AG10803 (cell line): Measurements from ENCODE around the gene FGG.
"Not testable (repeated sequence)": the region's sequence is repeated elsewhere in the genome, so short reads cannot be mapped to it uniquely, and the experiment has no call there.

Source experiments
- DNase-seq: peaks from one replicate; pipeline ENCODE4 v3.0.0; 2010; ENCODE audit warnings: low read depth
- H3K4me3 ChIP-seq: 2 replicates; pipeline ENCODE4 v1.5.1; 2011; ENCODE audit warnings: mild to moderate bottlenecking, low read length, control low read depth
- TF ChIP-seq, protein P1 (sequence below): conservative IDR thresholded peaks from 2 replicates; pipeline ENCODE4 v1.5.1; 2011; ENCODE audit warnings: mild to moderate bottlenecking, low read length, control low read depth, inconsistent platforms

The FGG gene

DNA sequence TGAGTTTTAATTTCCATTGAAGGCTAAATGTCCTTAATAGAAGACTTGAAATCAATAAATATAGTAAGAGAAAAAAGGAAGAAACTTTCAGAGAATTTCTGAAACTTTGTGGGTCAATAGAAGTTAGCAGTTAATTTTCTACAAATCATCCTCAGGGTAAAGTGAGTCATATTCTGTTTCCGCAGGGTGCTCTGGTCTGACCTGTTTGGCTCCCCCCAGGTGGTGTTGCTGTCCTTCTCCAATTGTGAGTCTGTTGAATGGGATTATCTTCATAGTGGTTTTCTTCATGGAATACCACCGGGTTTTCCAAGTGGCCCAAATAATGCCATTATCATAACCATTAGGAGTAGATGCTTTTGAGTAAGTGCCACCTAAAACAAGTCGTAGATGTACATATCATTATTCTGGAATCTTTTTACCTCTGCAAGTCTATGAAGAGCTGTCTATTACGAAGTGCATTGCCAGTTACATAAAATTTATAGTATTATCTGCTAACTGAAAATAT is 7.7 kb downstream of the FGG start:
- no peak overlapping the region for H3K4me3 ChIP-seq
- no peak for DNase-seq

DNA sequence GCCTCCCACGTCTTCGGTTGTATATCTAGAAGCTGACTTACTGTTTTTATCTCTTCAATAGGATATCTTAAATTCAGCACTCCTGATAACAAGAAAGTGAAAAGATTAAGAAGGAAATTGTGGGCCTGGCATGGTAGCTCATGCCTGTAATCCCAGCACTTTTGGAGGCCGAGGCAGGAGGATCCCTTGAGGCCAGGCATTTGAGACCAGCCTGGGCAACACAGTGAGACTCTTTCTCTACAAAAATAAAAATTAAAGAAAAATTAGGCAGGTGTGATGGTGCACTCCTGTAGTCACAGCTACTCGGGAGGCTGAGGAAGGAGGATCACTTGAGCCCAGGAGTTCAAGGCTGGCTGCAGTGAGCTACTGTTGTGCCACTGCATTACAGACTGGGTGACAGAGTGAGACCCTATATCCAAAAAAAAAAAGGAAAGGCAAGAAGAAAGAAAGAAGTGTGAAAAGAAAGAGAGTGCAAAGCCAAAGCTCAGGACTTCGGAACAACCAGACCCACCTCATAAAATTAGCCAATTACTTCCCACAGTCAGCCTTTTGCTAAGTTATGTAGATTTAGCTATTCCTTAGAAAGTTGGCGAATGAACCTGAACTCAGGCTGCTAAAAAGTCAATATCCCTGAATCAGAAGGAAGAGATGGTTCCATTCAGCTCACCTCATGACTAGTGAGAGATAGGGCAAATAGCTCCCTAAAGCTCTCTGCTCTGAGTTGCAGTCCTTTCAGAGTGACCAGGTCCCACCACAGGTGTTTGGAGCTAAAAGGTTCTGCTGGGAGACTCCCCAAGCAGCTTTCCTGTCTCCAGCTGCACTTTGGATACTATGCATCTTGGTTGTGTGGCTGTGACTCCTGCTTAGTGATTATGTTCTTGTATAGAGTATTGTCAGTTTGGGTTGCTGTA is 9.2 kb downstream of the FGG start:
- H3K4me3 ChIP-seq = no peak overlapping the region
- no peak for DNase-seq
- TF ChIP-seq, protein P1, sequence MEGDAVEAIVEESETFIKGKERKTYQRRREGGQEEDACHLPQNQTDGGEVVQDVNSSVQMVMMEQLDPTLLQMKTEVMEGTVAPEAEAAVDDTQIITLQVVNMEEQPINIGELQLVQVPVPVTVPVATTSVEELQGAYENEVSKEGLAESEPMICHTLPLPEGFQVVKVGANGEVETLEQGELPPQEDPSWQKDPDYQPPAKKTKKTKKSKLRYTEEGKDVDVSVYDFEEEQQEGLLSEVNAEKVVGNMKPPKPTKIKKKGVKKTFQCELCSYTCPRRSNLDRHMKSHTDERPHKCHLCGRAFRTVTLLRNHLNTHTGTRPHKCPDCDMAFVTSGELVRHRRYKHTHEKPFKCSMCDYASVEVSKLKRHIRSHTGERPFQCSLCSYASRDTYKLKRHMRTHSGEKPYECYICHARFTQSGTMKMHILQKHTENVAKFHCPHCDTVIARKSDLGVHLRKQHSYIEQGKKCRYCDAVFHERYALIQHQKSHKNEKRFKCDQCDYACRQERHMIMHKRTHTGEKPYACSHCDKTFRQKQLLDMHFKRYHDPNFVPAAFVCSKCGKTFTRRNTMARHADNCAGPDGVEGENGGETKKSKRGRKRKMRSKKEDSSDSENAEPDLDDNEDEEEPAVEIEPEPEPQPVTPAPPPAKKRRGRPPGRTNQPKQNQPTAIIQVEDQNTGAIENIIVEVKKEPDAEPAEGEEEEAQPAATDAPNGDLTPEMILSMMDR = no peak

More for the DNA sequence above, 7.7 kb downstream of the FGG start:
- TF ChIP-seq, protein P1 = no peak

DNA sequence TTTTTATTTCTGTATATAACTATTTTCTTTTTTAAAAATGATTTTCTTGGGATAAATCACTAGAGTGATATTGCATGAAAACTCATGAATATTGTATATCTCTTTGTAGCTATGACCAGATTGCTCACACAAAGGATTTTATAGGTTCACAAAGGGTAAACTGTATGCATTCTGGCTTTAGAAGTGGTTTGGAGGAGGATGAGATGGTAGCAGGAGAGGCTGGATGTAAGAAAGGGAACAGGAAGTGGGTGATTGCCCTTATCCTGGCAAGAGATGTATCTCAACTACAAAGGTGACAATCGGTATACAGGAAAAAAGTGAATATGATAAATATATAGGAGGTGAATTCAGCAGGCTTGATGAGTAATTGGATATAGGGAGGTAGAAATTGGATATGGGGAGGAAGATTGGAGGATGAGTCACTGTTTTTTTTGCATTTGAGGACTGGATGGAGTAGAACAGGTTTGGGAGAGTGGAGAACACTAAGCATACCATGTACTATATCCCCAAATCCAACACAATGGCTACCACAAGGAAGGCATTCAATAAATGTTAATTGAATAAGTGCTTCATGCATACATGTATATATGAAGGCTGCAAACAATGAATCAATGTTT is 9.9 kb downstream of the FGG start:
- H3K4me3 ChIP-seq = no peak overlapping the region
- no peak for DNase-seq
- TF ChIP-seq, protein P1 = no peak

DNA sequence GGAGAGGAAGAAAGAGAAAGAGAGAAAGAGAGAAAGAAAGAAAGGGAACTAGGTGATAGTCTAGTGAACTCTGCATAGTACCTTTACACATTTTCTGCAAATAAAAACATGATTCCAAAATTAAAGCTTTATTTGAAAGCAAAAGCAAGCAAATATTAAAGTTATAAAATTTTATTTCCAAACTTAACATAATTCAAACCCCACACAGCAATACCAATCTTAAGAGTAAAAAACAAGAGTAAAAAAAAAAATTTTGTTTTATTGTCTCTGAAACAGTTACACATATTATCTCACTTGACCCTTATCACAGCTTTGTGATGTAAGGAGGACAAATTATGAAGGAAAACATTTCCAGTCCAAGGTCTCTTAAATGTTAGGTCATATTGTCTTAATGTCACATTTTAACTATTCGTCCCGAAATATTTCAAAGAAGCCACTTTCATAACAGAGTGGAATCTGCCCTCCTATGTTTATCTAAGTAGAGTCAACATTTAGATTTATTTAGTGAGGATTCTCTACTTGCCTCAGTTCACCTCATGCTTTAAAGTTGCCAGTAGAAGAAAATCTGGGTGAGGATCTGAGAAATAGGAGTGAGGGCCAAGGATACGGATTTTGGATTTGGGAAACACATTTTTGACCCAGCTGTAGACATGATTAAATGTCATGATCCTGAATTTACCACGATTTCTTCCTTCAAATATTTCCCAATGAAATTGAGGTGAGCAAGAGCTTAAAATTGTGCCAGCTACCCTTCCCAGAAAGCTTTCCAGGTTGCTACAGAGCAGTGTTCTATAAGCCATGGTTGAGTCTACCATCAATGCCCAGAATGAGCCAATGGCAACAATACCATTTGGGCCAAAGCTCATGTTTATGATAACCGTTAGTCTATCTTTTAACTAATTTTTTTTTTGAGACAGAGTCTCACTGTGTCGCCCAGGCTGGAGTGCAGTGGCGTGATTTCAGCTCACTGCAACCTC is 14.4 kb downstream of the FGG start:
- TF ChIP-seq, protein P1 = no peak
- no peak for DNase-seq

DNA sequence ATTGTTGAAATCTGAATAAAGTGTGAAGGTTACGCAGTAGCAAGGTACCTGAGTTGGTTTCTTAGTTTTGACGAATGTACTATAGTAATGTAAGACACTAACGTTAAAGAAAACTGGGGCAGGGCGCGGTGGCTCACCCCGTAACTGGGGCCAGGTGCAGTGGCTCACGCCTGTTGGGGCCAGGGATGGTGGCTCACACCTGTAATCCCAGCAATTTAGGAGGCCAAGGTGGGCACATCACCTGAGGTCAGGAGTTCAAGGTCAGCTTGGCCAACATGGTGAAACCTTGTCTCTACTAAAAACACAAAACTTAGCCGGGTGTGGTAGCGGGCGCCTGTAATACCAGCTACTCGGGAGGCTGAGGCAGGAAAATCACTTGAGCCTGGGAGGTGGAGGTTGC is 15.2 kb downstream of the FGG start:
- H3K4me3 ChIP-seq, DNase-seq: not testable (repeated sequence)

More for the DNA sequence above, 14.4 kb downstream of the FGG start:
- H3K4me3 ChIP-seq = no peak overlapping the region

DNA sequence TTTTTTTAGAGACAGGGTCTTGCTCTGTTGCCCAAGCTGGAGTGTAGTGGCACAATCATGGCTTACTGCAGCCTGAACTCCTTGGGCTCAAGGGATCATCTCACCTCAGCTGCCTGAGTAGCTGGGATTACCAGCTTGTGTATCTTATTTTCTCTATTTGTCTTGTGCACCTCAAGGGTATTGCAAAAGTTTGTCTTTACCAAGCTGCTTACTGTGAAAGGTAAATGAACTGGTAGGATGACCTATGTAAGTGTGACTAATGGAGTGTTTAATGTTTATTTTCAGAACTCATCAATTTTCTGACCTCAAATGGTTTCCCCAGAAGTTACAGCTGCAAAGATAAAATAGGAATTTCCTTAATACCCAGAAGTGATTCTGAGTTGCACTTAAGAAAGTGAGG is 16.6 kb downstream of the FGG start:
- no peak for DNase-seq
- TF ChIP-seq, protein P1 = no peak

DNA sequence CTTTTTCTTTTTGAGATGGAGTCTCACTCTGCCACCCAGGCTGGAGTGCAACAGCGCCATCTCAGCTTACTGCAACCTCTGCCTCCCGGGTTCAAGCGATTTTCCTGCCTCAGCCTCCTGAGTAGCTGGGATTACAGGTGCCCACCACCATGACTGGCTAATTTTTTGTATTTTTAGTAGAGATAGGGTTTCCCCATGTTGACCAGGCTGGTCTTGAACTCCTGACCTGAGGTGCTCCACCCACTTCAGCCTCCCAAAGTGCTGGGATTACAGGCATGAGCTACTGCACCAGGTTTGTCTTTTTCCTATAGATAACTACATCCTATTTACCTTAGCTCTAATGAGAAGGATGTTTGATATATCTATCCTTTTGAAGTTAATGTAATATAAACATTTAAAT is 18.1 kb downstream of the FGG start:
- DNase-seq, H3K4me3 ChIP-seq: not testable (repeated sequence)

More for the DNA sequence above, 16.6 kb downstream of the FGG start:
- H3K4me3 ChIP-seq = no peak overlapping the region
